ENCODE measurements around the gene LRRC3C.

DNA sequence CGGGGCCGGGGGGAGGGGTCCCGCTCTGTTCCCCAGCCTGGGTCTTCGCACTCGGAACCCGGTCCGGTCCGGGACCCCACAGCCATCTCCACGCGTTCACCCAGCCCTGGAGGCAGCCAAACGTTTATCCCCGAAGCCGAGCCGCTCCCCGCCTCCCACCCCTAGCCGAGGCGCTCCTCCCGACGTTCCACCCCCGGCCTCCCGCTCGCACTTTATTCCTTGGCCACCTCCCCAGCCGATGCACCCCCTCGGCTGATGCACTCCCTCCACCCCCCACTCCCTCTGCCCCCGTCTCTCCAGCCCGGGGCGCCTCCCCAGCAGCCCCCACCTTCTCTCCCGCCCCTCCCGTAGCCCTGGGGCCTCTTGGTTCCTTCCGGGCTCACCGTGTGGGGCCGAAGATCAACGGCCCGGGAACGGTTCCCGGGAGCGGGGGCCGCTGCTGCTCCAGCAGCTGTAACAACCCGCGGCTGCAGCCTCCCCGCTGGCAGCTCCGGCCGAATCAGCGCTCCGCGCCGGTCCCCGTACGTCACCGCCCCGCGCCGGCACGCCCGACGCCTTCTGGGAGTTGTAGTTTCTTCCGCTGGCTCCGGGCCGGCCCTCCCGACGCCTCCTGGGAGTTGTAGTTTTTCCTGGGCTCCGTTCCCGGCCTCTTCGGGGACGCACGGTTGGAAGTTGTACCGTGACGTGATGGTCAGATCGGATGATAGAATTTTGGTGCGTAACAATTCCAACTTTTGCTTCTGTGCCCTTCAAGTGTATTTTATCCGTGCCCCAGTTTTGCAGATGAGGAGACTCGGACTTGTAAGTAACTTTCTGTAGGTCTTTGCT, at the start of gene LRRC3C, which contains the start of gene ORMDL3:
- no peak for TF ChIP-seq EZH2 (IDR thresholded peaks at IDR 0.05; ENCODE audit: borderline replicate concordance, insufficient read depth, low read depth, low read length, poor library complexity, severe bottlenecking)
- TF ChIP-seq CTCF (IDR thresholded peaks at IDR 0.05), result no peak

All from B cell (primary cell).